ENCODE data around the gene ADAMTS2. TPM values are rescaled to one million over a fixed set of nuclear protein-coding genes. Genes with fewer than 3 reads are reported as not detected.

ADAMTS2 gene
- polyA plus RNA-seq, 3 donors: 0.74 to 2.3 TPM; not detected in 1

DNA sequence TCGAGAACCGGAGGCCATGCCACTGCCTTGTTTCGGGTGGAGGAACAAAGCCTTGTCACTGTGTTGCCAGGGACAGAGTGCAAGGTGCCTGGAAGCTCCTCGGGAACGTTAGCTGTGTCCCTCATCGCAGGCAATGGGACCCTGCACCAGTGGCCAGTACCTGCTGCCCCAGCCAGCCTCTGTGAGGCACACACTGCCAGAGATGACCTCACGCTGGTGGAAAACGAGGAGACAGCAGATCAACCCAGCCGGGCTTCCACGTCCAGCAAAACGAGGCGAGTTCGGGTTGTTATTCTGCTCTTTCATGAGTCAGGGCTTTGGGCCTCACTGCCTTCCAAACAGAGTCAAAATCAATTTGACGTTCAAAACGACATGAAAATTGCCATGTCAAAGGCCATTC lies 104.1 kb downstream of the ADAMTS2 start:
- peaks cover 0 to 5% of the 10 kb centered on the region in 2 donors for H3K4me1 ChIP-seq (ENCODE audit: control insufficient read depth in 1 of 2, insufficient read depth in 2 of 2, low read length in 2 of 2)
- no peak overlapping the region for H3K9ac ChIP-seq (ENCODE audit: insufficient read depth, low read length, poor library complexity, severe bottlenecking)
- intact Hi-C loops (cut with micrococcal nuclease): no loop called here
- TF ChIP-seq CTCF (IDR thresholded peaks at IDR 0.05): no peak
- H2AFZ ChIP-seq (ENCODE audit: insufficient read depth, low read depth, low read length, poor library complexity, severe bottlenecking): no peak overlapping the region
- no peak overlapping the region for H3K4me3 ChIP-seq (replicated peaks in 1 of 3; ENCODE audit: low read depth in 2 of 3, low read length in 3 of 3)
- peaks cover 15 to 44% (median 27%) of the 10 kb centered on the region in 7 donors for H3K9me3 Mint-ChIP-seq
- H3K27me3 Mint-ChIP-seq (ENCODE audit: low read depth in 3 of 3): peaks cover 0 to 7% (median 0%) of the 10 kb centered on the region in 3 donors
- no peaks in the 10 kb centered on the region for H3K27me3 ChIP-seq (ENCODE audit: control insufficient read depth in 2 of 2, insufficient read depth in 2 of 2, low read length in 2 of 2)
- 81% methylated on average over 15 of the region's 15 CpGs for WGBS (ENCODE audit: insufficient coverage)
- peaks cover 21 to 39% of the 10 kb centered on the region in 2 donors for H3K9me3 ChIP-seq (replicated peaks in 1 of 2; ENCODE audit: control insufficient read depth in 1 of 2, insufficient read depth in 1 of 2, low read length in 2 of 2)
- no peaks in the 10 kb centered on the region for H3K79me2 ChIP-seq (ENCODE audit: insufficient read depth, low read length)
- no peak for DNase-seq
- no peaks in the 10 kb centered on the region for H3K36me3 Mint-ChIP-seq
- no peak overlapping the region for H3K27ac ChIP-seq (ENCODE audit: low read depth in 1 of 2, low read length in 2 of 2)
- H3K4me1 Mint-ChIP-seq: peaks cover 9% of the 10 kb centered on the region
- no peak overlapping the region for H3K27ac Mint-ChIP-seq
- no peak overlapping the region for H3K4me3 Mint-ChIP-seq
- no peaks in the 10 kb centered on the region for H3K36me3 ChIP-seq (replicated peaks in 1 of 2; ENCODE audit: control insufficient read depth in 1 of 2, insufficient read depth in 2 of 2, low read length in 2 of 2)
- no peak overlapping the region for H3K4me2 ChIP-seq (replicated peaks; ENCODE audit: extremely low read depth, low read length, poor library complexity, severe bottlenecking)
- H4K20me1 ChIP-seq (ENCODE audit: insufficient read depth, low read length): no peaks in the 10 kb centered on the region

DNA sequence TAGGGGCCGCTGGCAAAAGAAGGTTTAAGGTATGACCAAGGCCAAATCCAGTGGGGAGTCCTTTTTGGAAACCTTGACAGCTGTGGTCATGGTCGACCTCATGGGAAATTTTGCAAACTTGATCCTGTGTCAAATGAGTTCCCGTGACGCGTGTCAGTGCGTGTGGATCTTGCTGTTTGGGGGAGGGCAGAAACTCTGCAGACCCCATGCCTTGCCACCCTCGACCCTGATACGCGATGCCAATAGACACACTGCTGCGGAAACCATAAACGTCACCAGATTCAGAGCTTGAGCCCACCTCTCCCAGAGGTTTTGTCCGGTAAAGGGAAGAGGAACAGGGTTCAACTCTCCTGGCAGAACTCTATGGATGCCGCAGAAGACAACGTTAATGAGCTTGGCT lies 104.7 kb downstream of the ADAMTS2 start:
- TF ChIP-seq CTCF (IDR thresholded peaks at IDR 0.05): no peak
- intact Hi-C loops (cut with micrococcal nuclease): no loop called here
- Histone ChIP-seq H3K4me3 (replicated peaks in 1 of 3; ENCODE audit: low read depth in 2 of 3, low read length in 3 of 3) (no peak overlapping the region), H3K9ac (ENCODE audit: insufficient read depth, low read length, poor library complexity, severe bottlenecking) (no peak overlapping the region), H3K36me3 (replicated peaks in 1 of 2; ENCODE audit: control insufficient read depth in 1 of 2, insufficient read depth in 2 of 2, low read length in 2 of 2) (no peaks in the 10 kb centered on the region), H3K27ac (ENCODE audit: low read depth in 1 of 2, low read length in 2 of 2) (no peak overlapping the region), H4K20me1 (ENCODE audit: insufficient read depth, low read length) (no peaks in the 10 kb centered on the region), H3K9me3 (replicated peaks in 1 of 2; ENCODE audit: control insufficient read depth in 1 of 2, insufficient read depth in 1 of 2, low read length in 2 of 2) (peaks cover 18 to 39% of the 10 kb centered on the region in 2 donors), H3K79me2 (ENCODE audit: insufficient read depth, low read length) (no peaks in the 10 kb centered on the region), H3K27me3 (ENCODE audit: control insufficient read depth in 2 of 2, insufficient read depth in 2 of 2, low read length in 2 of 2) (no peaks in the 10 kb centered on the region), H3K4me2 (replicated peaks; ENCODE audit: extremely low read depth, low read length, poor library complexity, severe bottlenecking) (no peak overlapping the region), H3K4me1 (ENCODE audit: control insufficient read depth in 1 of 2, insufficient read depth in 2 of 2, low read length in 2 of 2) (peaks cover 0 to 5% of the 10 kb centered on the region in 2 donors), H2AFZ (ENCODE audit: insufficient read depth, low read depth, low read length, poor library complexity, severe bottlenecking) (no peak overlapping the region)
- WGBS (ENCODE audit: insufficient coverage): 98% methylated on average over 12 of the region's 14 CpGs
- H3K4me1 Mint-ChIP-seq: peaks cover 9% of the 10 kb centered on the region
- no peak overlapping the region for H3K27ac Mint-ChIP-seq
- no peaks in the 10 kb centered on the region for H3K36me3 Mint-ChIP-seq
- no peak overlapping the region for H3K4me3 Mint-ChIP-seq
- DNase-seq: no peak
- H3K9me3 Mint-ChIP-seq: peaks cover 16 to 40% (median 27%) of the 10 kb centered on the region in 7 donors
- peaks cover 0 to 7% (median 0%) of the 10 kb centered on the region in 3 donors for H3K27me3 Mint-ChIP-seq (ENCODE audit: low read depth in 3 of 3)
